Ascending aorta (tissue), 2 donors: ENCODE data around the gene GAREM1. TPM values are rescaled to one million over a fixed set of nuclear protein-coding genes. Genes with fewer than 3 reads are reported as not detected.
A peak's percentile ranks its signal among the peaks of the same experiment; 100 is the strongest.

Source experiments
- DNase-seq, 2 donors: peaks; one replicate each; pipeline ENCODE4 v3.0.0-alpha.2; 2019; ENCODE audit warnings: low spot score in 2 of 2
- H3K27ac ChIP-seq, 2 donors: fragments of 200-600 bp; sonication (generic); one replicate each; pipeline ENCODE4 v1.5.1; 2016 to 2017; ENCODE audit warnings: mild to moderate bottlenecking in 1 of 2
- H3K27me3 ChIP-seq: fragments of 200-600 bp; sonication (generic); one replicate; pipeline ENCODE4 v1.5.1; 2017
- H3K36me3 ChIP-seq, 2 donors: fragments of 200-600 bp; sonication (generic); one replicate each; pipeline ENCODE4 v1.5.1; 2016
- H3K4me1 ChIP-seq, 2 donors: fragments of 200-600 bp; sonication (generic); one replicate each; pipeline ENCODE4 v1.5.1; 2016 to 2017; ENCODE audit warnings: mild to moderate bottlenecking in 1 of 2
- H3K4me3 ChIP-seq, 2 donors: fragments of 200-600 bp; sonication (generic); one replicate each; pipeline ENCODE4 v1.5.1; 2016 to 2017; ENCODE audit warnings: mild to moderate bottlenecking in 1 of 2
- H3K9me3 ChIP-seq, 2 donors: fragments of 200-600 bp; sonication (generic); one replicate each; pipeline ENCODE4 v1.5.1; 2016
- CTCF ChIP-seq, 3 experiments: fragments of 200-600 bp in 2 of 3; fragments of 450-650 bp in 1 of 3; sonication (generic) in 2 of 3; IDR thresholded peaks; one replicate each; pipeline ENCODE4 v1.5.1; 2016 to 2019; ENCODE audit warnings: antibody characterized with exemption in 3 of 3, mild to moderate bottlenecking in 1 of 3, moderate library complexity in 1 of 3
- intact Hi-C: fragments of 100-400 bp; cut with DNase I; formaldehyde crosslinking; loops from one replicate; pipeline ENCODE4 v1.15.1; 2023
- total RNA-seq: library from RNA; depleted of rRNA; stranded (reverse); fragments of >200 nt; gene quantifications from one replicate; pipeline ENCODE4 v1.1.0, GENCODE V29; 2016

The GAREM1 gene
- total RNA-seq, 1 donor from 2014 or later: 8.9 TPM

- peaks cover 0 to 8% of the 10 kb centered on the region in 2 donors for H3K4me1 ChIP-seq
Measured at GRCh38 chr18:32468147-32468845, 2.4 kb downstream of the GAREM1 start.

DNA sequence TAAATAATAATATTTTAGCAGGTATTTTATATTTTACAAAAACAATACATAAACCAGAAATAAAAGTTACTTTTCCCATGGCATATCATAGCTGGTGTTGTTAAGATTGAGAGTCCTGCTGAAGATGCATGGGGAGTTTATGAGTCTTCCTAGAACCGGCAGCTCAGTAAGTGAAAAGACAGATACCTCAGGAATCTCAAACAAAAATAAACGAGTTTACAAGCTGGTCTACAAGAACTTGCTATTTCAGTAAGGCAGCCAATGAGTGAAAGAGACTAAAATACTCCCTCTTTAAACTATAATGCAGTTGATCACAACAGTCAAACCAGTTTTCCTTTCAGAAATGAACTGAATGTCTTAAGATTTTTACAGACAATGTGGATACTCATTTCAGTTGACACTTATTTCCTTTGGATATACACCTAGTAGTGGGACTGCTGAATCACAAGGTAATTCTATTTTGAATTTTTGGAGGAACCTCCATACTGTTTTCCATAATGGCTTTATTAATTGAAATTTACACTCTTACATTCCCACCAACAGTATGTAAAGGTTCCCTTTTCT, 8.9 kb downstream of the GAREM1 start:
- TF ChIP-seq CTCF (IDR thresholded peaks at IDR 0.05): no peak
- intact Hi-C loops: no loop called here
- Histone ChIP-seq H3K36me3 (no peaks in the 10 kb centered on the region), H3K27me3 (no peaks in the 10 kb centered on the region), H3K27ac (no peak overlapping the region), H3K4me1 (no peaks in the 10 kb centered on the region), H3K4me3 (no peak overlapping the region), H3K9me3 (no peaks in the 10 kb centered on the region)
- DNase-seq: no peak

More at GRCh38 chr18:32468147-32468845, 2.4 kb downstream of the GAREM1 start:
- Histone ChIP-seq H3K27ac (peak overlapping the region in 1 of 2 donors; percentile 81), H3K9me3 (no peaks in the 10 kb centered on the region), H3K27me3 (no peaks in the 10 kb centered on the region), H3K36me3 (no peaks in the 10 kb centered on the region), H3K4me3 (peak overlapping the region; percentile 74 to 82)
- intact Hi-C loops: no loop called here
- TF ChIP-seq CTCF (IDR thresholded peaks at IDR 0.05): no peak
- DNase-seq: no peak

- H3K4me3 ChIP-seq: no peak overlapping the region
- intact Hi-C loops: no loop called here
- no peak for DNase-seq
- no peaks in the 10 kb centered on the region for H3K4me1 ChIP-seq
- no peaks in the 10 kb centered on the region for H3K9me3 ChIP-seq
- H3K27me3 ChIP-seq: no peaks in the 10 kb centered on the region
- no peak overlapping the region for H3K27ac ChIP-seq
- no peak for TF ChIP-seq CTCF (IDR thresholded peaks at IDR 0.05)
- H3K36me3 ChIP-seq: no peaks in the 10 kb centered on the region
Measured at GRCh38 chr18:32460171-32460731, 10.4 kb downstream of the GAREM1 start.

GRCh38 chr18:32459361-32460101, 11.2 kb downstream of the GAREM1 start:
- Histone ChIP-seq H3K27me3 (no peaks in the 10 kb centered on the region), H3K4me3 (no peak overlapping the region), H3K4me1 (no peaks in the 10 kb centered on the region), H3K9me3 (no peaks in the 10 kb centered on the region), H3K27ac (no peak overlapping the region), H3K36me3 (no peaks in the 10 kb centered on the region)
- DNase-seq: no peak
- TF ChIP-seq CTCF (IDR thresholded peaks at IDR 0.05): no peak
- intact Hi-C loops: no loop called here

DNA sequence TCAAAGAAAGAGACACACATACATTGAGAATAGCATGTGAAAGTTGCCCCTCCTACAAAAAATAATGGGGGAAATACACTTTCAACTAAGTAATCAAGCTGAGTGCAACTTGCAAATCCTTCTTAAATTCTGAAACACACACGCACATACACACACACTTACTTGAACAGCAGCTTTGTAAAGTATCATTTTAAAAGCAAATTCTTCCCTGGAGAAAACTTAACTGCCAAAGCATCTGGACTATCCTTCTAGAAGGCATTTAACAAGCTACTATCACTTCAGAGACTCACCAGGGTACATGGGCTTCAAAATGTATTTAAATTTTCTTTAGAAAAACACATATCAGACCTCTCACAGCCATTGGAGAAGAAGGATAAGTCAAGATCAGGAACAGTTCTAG, 15.3 kb downstream of the GAREM1 start:
- no peak for TF ChIP-seq CTCF (IDR thresholded peaks at IDR 0.05)
- H3K9me3 ChIP-seq: no peaks in the 10 kb centered on the region
- no peaks in the 10 kb centered on the region for H3K36me3 ChIP-seq
- no peak for DNase-seq
- no peaks in the 10 kb centered on the region for H3K4me1 ChIP-seq
- no peak overlapping the region for H3K4me3 ChIP-seq
- intact Hi-C loops: no loop called here
- H3K27me3 ChIP-seq: no peaks in the 10 kb centered on the region
- H3K27ac ChIP-seq: no peak overlapping the region
